GM23338 (cell line): ENCODE data around the gene CCL8. TPM values are rescaled to one million over a fixed set of nuclear protein-coding genes. Genes with fewer than 3 reads are reported as not detected.

Experiments
- ATAC-seq: fragments of 200-7000 bp; cut with Tn5 transposase; 3 replicates; pipeline ENCODE4 v1.9.1; 2020
- DNase-seq: peaks from one replicate; pipeline ENCODE4 v3.0.0-alpha.2; 2015; ENCODE audit warnings: low spot score
- H2AFZ ChIP-seq: fragments of 200-600 bp; sonication (generic); 2 replicates; pipeline ENCODE4 v1.8.0; 2016; ENCODE audit warnings: antibody characterized with exemption, mild to moderate bottlenecking, moderate library complexity
- H3F3A ChIP-seq: fragments of 200-600 bp; sonication (generic); replicated peaks from 2 replicates; pipeline ENCODE4 v1.8.0; 2017; ENCODE audit warnings: antibody characterized with exemption, mixed run types, low read depth
- H3K27ac ChIP-seq: fragments of 200-600 bp; sonication (generic); 2 replicates; pipeline ENCODE4 v1.6.1; 2016; ENCODE audit warnings: low read depth
- H3K27me3 ChIP-seq: fragments of 200-600 bp; sonication (generic); 2 replicates; pipeline ENCODE4 v1.8.0; 2016; ENCODE audit warnings: mild to moderate bottlenecking, mixed run types, moderate library complexity; ENCODE audit not compliant: insufficient read depth
- H3K36me3 ChIP-seq: fragments of 200-600 bp; sonication (generic); 2 replicates; pipeline ENCODE4 v1.8.0; 2016; ENCODE audit warnings: mild to moderate bottlenecking; ENCODE audit not compliant: insufficient read depth
- H3K4me1 ChIP-seq: fragments of 200-600 bp; sonication (generic); 2 replicates; pipeline ENCODE4 v1.8.0; 2016; ENCODE audit warnings: mild to moderate bottlenecking, moderate library complexity; ENCODE audit not compliant: insufficient read depth
- H3K4me2 ChIP-seq: fragments of 200-600 bp; sonication (generic); 2 replicates; pipeline ENCODE4 v1.7.1; 2017; ENCODE audit warnings: mixed run types
- H3K4me3 ChIP-seq: fragments of 200-600 bp; sonication (generic); 2 replicates; pipeline ENCODE4 v1.6.1; 2016; ENCODE audit warnings: mixed run types
- H3K79me2 ChIP-seq: fragments of 200-600 bp; sonication (generic); replicated peaks from 2 replicates; pipeline ENCODE4 v1.8.0; 2017; ENCODE audit warnings: mild to moderate bottlenecking; ENCODE audit not compliant: insufficient read depth
- H3K9me2 ChIP-seq: fragments of 200-600 bp; sonication (generic); 2 replicates; pipeline ENCODE4 v1.8.0; 2017; ENCODE audit not compliant: insufficient read depth
- H4K20me1 ChIP-seq: fragments of 200-600 bp; sonication (generic); replicated peaks from 2 replicates; pipeline ENCODE4 v1.8.0; 2017; ENCODE audit warnings: mild to moderate bottlenecking; ENCODE audit not compliant: insufficient read depth
- H3K27ac Mint-ChIP-seq: 2 replicates; pipeline ENCODE4 v1.8.0; 2020; ENCODE audit warnings: inconsistent platforms, mild to moderate bottlenecking, moderate library complexity, mixed read lengths
- H3K27me3 Mint-ChIP-seq: 3 replicates; pipeline ENCODE4 v1.8.0; 2022; ENCODE audit warnings: low read depth, mild to moderate bottlenecking, moderate library complexity, mixed read lengths, inconsistent platforms; ENCODE audit not compliant: insufficient read depth, poor library complexity
- H3K36me3 Mint-ChIP-seq: 3 replicates; pipeline ENCODE4 v1.8.0; 2021; ENCODE audit warnings: low read depth, mild to moderate bottlenecking, inconsistent platforms, moderate library complexity, mixed read lengths
- H3K4me1 Mint-ChIP-seq: 3 replicates; pipeline ENCODE4 v1.8.0; 2020; ENCODE audit warnings: mild to moderate bottlenecking, inconsistent platforms, mixed read lengths
- H3K4me3 Mint-ChIP-seq: 3 replicates; pipeline ENCODE4 v1.8.0; 2021; ENCODE audit warnings: moderate library complexity, mild to moderate bottlenecking, inconsistent platforms, mixed read lengths
- H3K9me3 Mint-ChIP-seq: 3 replicates; pipeline ENCODE4 v1.8.0; 2020; ENCODE audit warnings: moderate library complexity, mild to moderate bottlenecking, inconsistent platforms, mixed read lengths
- CREB1 ChIP-seq: fragments of 250-450 bp; sonication (Bioruptor Pico); IDR thresholded peaks from 2 replicates; pipeline ENCODE4 v1.5.0; 2020; ENCODE audit warnings: low read depth, mild to moderate bottlenecking, moderate library complexity
- CTCF ChIP-seq, 2 experiments: fragments of 200-600 bp in 1 of 2; sonication (generic) in 1 of 2; conservative IDR thresholded peaks; 2 replicates each; pipeline versions ENCODE4 v1.5.1 to v1.6.1; 2016 to 2017; ENCODE audit warnings: antibody characterized with exemption in 2 of 2, low read depth in 2 of 2, mild to moderate bottlenecking in 2 of 2, moderate library complexity in 1 of 2
- ETS1 ChIP-seq: IDR thresholded peaks from 2 replicates; pipeline ENCODE4 v1.6.1; 2016; ENCODE audit warnings: antibody characterized with exemption
- EZH2 ChIP-seq: fragments of 200-600 bp; sonication (generic); IDR thresholded peaks from one replicate; pipeline ENCODE4 v1.8.0; 2017; ENCODE audit warnings: antibody characterized with exemption, mild to moderate bottlenecking, low read depth; ENCODE audit not compliant: unreplicated experiment
- EZH2phosphoT487 ChIP-seq: fragments of 200-600 bp; sonication (generic); IDR thresholded peaks from one replicate; pipeline ENCODE4 v1.8.1; 2018; ENCODE audit warnings: antibody characterized with exemption; ENCODE audit not compliant: unreplicated experiment
- JUNB ChIP-seq: IDR thresholded peaks from one replicate; pipeline ENCODE4 v1.6.1; 2016; ENCODE audit warnings: antibody characterized with exemption; ENCODE audit not compliant: unreplicated experiment
- NANOG ChIP-seq: IDR thresholded peaks from 2 replicates; pipeline ENCODE4 v1.6.1; 2016; ENCODE audit warnings: antibody characterized with exemption, borderline replicate concordance
- POLR2AphosphoS5 ChIP-seq: IDR thresholded peaks from 2 replicates; pipeline ENCODE4 v1.6.1; 2016; ENCODE audit warnings: antibody characterized with exemption, low read depth
- REST ChIP-seq: IDR thresholded peaks from one replicate; pipeline ENCODE4 v1.6.1; 2018; ENCODE audit warnings: antibody characterized with exemption; ENCODE audit not compliant: unreplicated experiment
- STAT1 ChIP-seq: IDR thresholded peaks from one replicate; pipeline ENCODE4 v1.6.1; 2016; ENCODE audit warnings: antibody characterized with exemption; ENCODE audit not compliant: unreplicated experiment
- ZNF114 ChIP-seq: fragments of 250-450 bp; sonication (Bioruptor Pico); IDR thresholded peaks from 2 replicates; pipeline ENCODE4 v1.5.0; 2020; ENCODE audit warnings: mild to moderate bottlenecking, moderate library complexity
- ZNF331 ChIP-seq: fragments of 250-450 bp; sonication (Bioruptor Pico); IDR thresholded peaks from 2 replicates; pipeline ENCODE4 v1.5.0; 2020; ENCODE audit warnings: low read depth, mild to moderate bottlenecking, moderate library complexity
- ZNF462 ChIP-seq: fragments of 250-450 bp; sonication (Bioruptor Pico); IDR thresholded peaks from 2 replicates; pipeline ENCODE4 v1.5.0; 2020; ENCODE audit warnings: mild to moderate bottlenecking, moderate library complexity
- polyA plus RNA-seq: library from polyadenylated mRNA; unstranded; fragments of >200 nt; fragmentation: Nextera tagmentation; extraction: Ambion mirVana; gene quantifications from 2 replicates; pipeline ENCODE4 v1.2.1, GENCODE V29; 2016
- total RNA-seq: library from RNA; depleted of rRNA; stranded (reverse); fragments of >200 nt; shearing (Covaris generic); gene quantifications from 2 replicates; pipeline ENCODE4 v1.2.3, GENCODE V29; 2014

CCL8 gene
- total and polyA plus RNA-seq, 2 experiments from 2014 or later = not detected

GRCh38 chr17:34370997-34371395 is 51.8 kb downstream of the CCL8 start:
- Histone ChIP-seq H4K20me1 (no peaks in the 10 kb centered on the region), H3K36me3 (no peaks in the 10 kb centered on the region), H3K4me2 (no peak overlapping the region), H3K9me2 (0 out of 2 replicates have a peak, but pooled peaks cover 6% of the 10 kb centered on the region), H3K27ac (no peak overlapping the region), H3K79me2 (no peaks in the 10 kb centered on the region), H3F3A (no peaks in the 10 kb centered on the region), H3K4me3 (no peak overlapping the region), H2AFZ (0 out of 2 replicates have a peak overlapping the region, but pooled peaks have one; percentile 5), H3K4me1 (no peaks in the 10 kb centered on the region), H3K27me3 (no peaks in the 10 kb centered on the region)
- H3K27me3 Mint-ChIP-seq = peaks cover 7% of the 10 kb centered on the region
- no peak overlapping the region for H3K4me3 Mint-ChIP-seq
- ATAC-seq (no peak), DNase-seq (no peak)
- H3K4me1 Mint-ChIP-seq = peaks cover 9% of the 10 kb centered on the region; the same call in 2 of the 3 replicates
- H3K27ac Mint-ChIP-seq = no peak overlapping the region; the same call in 1 of the 2 replicates
- no peak for TF ChIP-seq CTCF (conservative IDR thresholded peaks at IDR 0.05; ENCODE audit: low read depth in 2 of 2)
- TF ChIP-seq JUNB = no peak
- TF ChIP-seq ETS1 = no peak
- no peak for TF ChIP-seq POLR2AphosphoS5
- no peak for TF ChIP-seq ZNF331 (CRISPR knock-in tag)
- TF ChIP-seq EZH2 = no peak
- no peak for TF ChIP-seq ZNF114 (CRISPR knock-in tag)
- TF ChIP-seq REST = no peak
- no peak for TF ChIP-seq NANOG
- TF ChIP-seq STAT1 = no peak
- TF ChIP-seq EZH2phosphoT487 = no peak
- TF ChIP-seq ZNF462 = no peak
- TF ChIP-seq CREB1 (CRISPR knock-in tag) = no peak
- no peaks in the 10 kb centered on the region for H3K36me3 Mint-ChIP-seq
- no peaks in the 10 kb centered on the region for H3K9me3 Mint-ChIP-seq
